K562 (cell line): ENCODE data around the gene CYSRT1.

Experiments used
- HLTF ChIP-seq: fragments of 450-650 bp; IDR thresholded peaks from 2 replicates; pipeline ENCODE4 v1.6.1; 2016
- HMG20A ChIP-seq: fragments of 450-650 bp; formaldehyde crosslinking; conservative IDR thresholded peaks from 2 replicates; pipeline ENCODE4 v1.4.0; 2020; ENCODE audit warnings: mild to moderate bottlenecking, mixed read lengths
- RFX5 ChIP-seq: IDR thresholded peaks from 2 replicates; pipeline ENCODE4 v1.6.1; 2011; ENCODE audit warnings: low read depth, mild to moderate bottlenecking, improper control_type of control experiment, low read length

DNA sequence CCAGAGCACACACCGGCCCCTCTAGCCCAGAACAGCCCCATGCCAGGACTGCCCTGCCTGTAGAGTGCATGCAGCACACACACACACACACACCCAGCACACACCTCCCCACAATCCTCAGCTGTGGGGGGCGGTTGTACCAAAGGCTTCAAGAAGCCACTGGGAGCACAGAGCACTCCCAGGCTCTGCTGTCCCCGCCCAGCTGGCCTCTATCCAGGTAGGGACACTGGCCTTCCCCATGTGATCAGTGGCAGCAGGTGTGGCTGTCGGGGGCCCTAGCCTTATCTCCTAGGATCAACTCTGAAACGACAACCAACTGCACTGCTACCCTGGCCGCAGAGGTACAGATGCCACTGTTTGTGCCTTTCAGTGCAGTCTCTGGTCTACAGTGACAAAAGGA, 38.6 kb upstream of the CYSRT1 start:
- TF ChIP-seq HLTF (no peak), RFX5 (no peak), HMG20A (CRISPR knock-in tag) (no peak)
